ENCODE measurements around the gene ADCY2.

Gene ADCY2

GRCh38 chr5:7436521-7436920, 40.6 kb downstream of the ADCY2 start:
- H3K4me3 ChIP-seq (ENCODE audit: low read depth, low read length): no peak overlapping the region
- TF ChIP-seq CTCF (IDR thresholded peaks at IDR 0.05; ENCODE audit: borderline replicate concordance, insufficient read depth, low read depth, low read length): no peak

- no peak for TF ChIP-seq CTCF (IDR thresholded peaks at IDR 0.05; ENCODE audit: borderline replicate concordance, insufficient read depth, low read depth, low read length)
- H3K4me3 ChIP-seq (ENCODE audit: low read depth, low read length): no peak overlapping the region
Measured at GRCh38 chr5:7437836-7438235, 41.9 kb downstream of the ADCY2 start.

GRCh38 chr5:7445068-7445467, 49.1 kb downstream of the ADCY2 start:
- TF ChIP-seq CTCF (IDR thresholded peaks at IDR 0.05; ENCODE audit: borderline replicate concordance, insufficient read depth, low read depth, low read length): no peak

GRCh38 chr5:7445831-7446230, 49.9 kb downstream of the ADCY2 start:
- H3K4me3 ChIP-seq (ENCODE audit: low read depth, low read length): no peak overlapping the region
- no peak for TF ChIP-seq CTCF (IDR thresholded peaks at IDR 0.05; ENCODE audit: borderline replicate concordance, insufficient read depth, low read depth, low read length)

More at GRCh38 chr5:7445068-7445467, 49.1 kb downstream of the ADCY2 start:
- no peak overlapping the region for H3K4me3 ChIP-seq (ENCODE audit: low read depth, low read length)

GRCh38 chr5:7446913-7447312, 51.0 kb downstream of the ADCY2 start:
- TF ChIP-seq CTCF (IDR thresholded peaks at IDR 0.05; ENCODE audit: borderline replicate concordance, insufficient read depth, low read depth, low read length): no peak
- H3K4me3 ChIP-seq (ENCODE audit: low read depth, low read length): no peak overlapping the region

GRCh38 chr5:7453947-7454346, 58.0 kb downstream of the ADCY2 start:
- H3K4me3 ChIP-seq (ENCODE audit: low read depth, low read length): no peak overlapping the region
- TF ChIP-seq CTCF (IDR thresholded peaks at IDR 0.05; ENCODE audit: borderline replicate concordance, insufficient read depth, low read depth, low read length): no peak

GRCh38 chr5:7456206-7456605, 60.3 kb downstream of the ADCY2 start:
- no peak for TF ChIP-seq CTCF (IDR thresholded peaks at IDR 0.05; ENCODE audit: borderline replicate concordance, insufficient read depth, low read depth, low read length)
- H3K4me3 ChIP-seq (ENCODE audit: low read depth, low read length): no peak overlapping the region
